Measurements from ENCODE around the gene LRP2BP. TPM values are rescaled to one million over a fixed set of nuclear protein-coding genes. Genes with fewer than 3 reads are reported as not detected.

The LRP2BP gene
- total RNA-seq, 1 experiment from 2014 or later: 0.33 TPM

DNA sequence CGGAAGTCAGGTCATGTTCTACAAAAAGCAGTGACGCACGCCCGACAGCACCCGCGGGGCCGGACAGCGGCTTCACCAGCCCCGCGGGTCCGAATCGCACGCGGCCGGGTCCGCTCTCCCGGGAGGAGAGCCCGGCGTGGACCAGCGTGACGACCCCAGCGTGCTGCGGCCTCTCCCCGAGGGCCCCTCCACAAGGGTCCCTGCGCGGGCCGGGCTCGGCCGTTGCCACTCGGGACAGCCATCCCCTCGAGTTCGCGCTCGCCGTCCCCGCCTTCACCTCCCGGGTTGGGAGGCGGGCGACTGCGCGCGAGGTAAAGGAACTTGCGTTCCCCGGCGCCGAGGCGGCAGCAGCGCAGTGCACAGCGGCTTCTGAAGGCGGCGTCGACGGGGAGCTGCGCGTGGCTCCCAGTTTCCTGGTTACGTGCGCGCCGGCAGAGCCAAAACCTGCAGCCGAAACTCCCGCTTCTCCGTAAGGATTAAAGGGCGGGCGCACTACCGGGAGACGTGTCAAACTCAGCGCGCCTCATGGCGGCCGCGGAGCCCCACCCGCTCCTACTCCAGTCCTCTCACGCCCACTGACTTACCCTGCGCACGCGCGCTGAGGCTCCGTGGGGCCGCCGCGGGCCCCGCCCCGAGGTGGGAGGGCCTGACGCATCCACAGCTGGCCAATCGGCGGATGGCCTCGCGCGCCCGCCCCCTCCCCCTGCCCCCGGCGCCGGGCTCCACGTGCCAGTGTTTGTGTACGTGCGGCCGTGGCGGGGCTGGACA, 416 bp upstream of the LRP2BP start (continued):
- TF ChIP-seq, protein P1, sequence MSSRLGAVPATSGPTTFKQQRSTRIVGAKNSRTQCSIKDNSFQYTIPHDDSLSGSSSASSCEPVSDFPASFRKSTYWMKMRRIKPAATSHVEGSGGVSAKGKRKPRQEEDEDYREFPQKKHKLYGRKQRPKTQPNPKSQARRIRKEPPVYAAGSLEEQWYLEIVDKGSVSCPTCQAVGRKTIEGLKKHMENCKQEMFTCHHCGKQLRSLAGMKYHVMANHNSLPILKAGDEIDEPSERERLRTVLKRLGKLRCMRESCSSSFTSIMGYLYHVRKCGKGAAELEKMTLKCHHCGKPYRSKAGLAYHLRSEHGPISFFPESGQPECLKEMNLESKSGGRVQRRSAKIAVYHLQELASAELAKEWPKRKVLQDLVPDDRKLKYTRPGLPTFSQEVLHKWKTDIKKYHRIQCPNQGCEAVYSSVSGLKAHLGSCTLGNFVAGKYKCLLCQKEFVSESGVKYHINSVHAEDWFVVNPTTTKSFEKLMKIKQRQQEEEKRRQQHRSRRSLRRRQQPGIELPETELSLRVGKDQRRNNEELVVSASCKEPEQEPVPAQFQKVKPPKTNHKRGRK (CRISPR knock-in tag; IDR thresholded peaks at IDR 0.05; ENCODE audit: borderline replicate concordance): no peak
- no peak for TF ChIP-seq ZNF396 (CRISPR knock-in tag; IDR thresholded peaks at IDR 0.05; ENCODE audit: borderline replicate concordance)
- TF ChIP-seq ZNF423 (CRISPR knock-in tag; IDR thresholded peaks at IDR 0.05): no peak
- TF ChIP-seq NFE2L1 (CRISPR knock-in tag; IDR thresholded peaks at IDR 0.05): peak; percentile 85; the same call in 1 of the 2 replicates
- TF ChIP-seq, protein P2, sequence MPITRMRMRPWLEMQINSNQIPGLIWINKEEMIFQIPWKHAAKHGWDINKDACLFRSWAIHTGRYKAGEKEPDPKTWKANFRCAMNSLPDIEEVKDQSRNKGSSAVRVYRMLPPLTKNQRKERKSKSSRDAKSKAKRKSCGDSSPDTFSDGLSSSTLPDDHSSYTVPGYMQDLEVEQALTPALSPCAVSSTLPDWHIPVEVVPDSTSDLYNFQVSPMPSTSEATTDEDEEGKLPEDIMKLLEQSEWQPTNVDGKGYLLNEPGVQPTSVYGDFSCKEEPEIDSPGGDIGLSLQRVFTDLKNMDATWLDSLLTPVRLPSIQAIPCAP (CRISPR knock-in tag; IDR thresholded peaks at IDR 0.05): no peak
- peak; percentile 71; the same call in 1 of the 2 replicates for TF ChIP-seq TEAD1 (CRISPR knock-in tag; IDR thresholded peaks at IDR 0.05)
- peak; percentile 85 for TF ChIP-seq CREM (CRISPR knock-in tag; IDR thresholded peaks at IDR 0.05)
- TF ChIP-seq CBFB (CRISPR knock-in tag; IDR thresholded peaks at IDR 0.05; ENCODE audit: low read depth): no peak; the same call in 1 of the 2 replicates
- no peak for TF ChIP-seq KAT7 (CRISPR knock-in tag; IDR thresholded peaks at IDR 0.05; ENCODE audit: borderline replicate concordance)
- TF ChIP-seq HMGXB4 (CRISPR knock-in tag; IDR thresholded peaks at IDR 0.05): peak; percentile 90
- TF ChIP-seq IRF2 (CRISPR knock-in tag; IDR thresholded peaks at IDR 0.05; ENCODE audit: borderline replicate concordance, low read depth): no peak
- no peak for TF ChIP-seq SMAD4 (CRISPR knock-in tag; IDR thresholded peaks at IDR 0.05)
- TF ChIP-seq NFYB (CRISPR knock-in tag; conservative IDR thresholded peaks at IDR 0.05; ENCODE audit: low read depth): no peak
- TF ChIP-seq ZNF232 (CRISPR knock-in tag; IDR thresholded peaks at IDR 0.05): peak; percentile 22; the same call in 1 of the 2 replicates
- no peak for TF ChIP-seq PRRX2 (CRISPR knock-in tag; IDR thresholded peaks at IDR 0.05)
- no peak for TF ChIP-seq CDX4 (CRISPR knock-in tag; IDR thresholded peaks at IDR 0.05; ENCODE audit: borderline replicate concordance)
- TF ChIP-seq, protein P3, sequence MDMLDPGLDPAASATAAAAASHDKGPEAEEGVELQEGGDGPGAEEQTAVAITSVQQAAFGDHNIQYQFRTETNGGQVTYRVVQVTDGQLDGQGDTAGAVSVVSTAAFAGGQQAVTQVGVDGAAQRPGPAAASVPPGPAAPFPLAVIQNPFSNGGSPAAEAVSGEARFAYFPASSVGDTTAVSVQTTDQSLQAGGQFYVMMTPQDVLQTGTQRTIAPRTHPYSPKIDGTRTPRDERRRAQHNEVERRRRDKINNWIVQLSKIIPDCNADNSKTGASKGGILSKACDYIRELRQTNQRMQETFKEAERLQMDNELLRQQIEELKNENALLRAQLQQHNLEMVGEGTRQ (CRISPR knock-in tag; IDR thresholded peaks at IDR 0.05): peak; percentile 61
- TF ChIP-seq, protein P4, sequence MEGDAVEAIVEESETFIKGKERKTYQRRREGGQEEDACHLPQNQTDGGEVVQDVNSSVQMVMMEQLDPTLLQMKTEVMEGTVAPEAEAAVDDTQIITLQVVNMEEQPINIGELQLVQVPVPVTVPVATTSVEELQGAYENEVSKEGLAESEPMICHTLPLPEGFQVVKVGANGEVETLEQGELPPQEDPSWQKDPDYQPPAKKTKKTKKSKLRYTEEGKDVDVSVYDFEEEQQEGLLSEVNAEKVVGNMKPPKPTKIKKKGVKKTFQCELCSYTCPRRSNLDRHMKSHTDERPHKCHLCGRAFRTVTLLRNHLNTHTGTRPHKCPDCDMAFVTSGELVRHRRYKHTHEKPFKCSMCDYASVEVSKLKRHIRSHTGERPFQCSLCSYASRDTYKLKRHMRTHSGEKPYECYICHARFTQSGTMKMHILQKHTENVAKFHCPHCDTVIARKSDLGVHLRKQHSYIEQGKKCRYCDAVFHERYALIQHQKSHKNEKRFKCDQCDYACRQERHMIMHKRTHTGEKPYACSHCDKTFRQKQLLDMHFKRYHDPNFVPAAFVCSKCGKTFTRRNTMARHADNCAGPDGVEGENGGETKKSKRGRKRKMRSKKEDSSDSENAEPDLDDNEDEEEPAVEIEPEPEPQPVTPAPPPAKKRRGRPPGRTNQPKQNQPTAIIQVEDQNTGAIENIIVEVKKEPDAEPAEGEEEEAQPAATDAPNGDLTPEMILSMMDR (IDR thresholded peaks at IDR 0.05): no peak
- no peak for TF ChIP-seq JAZF1 (CRISPR knock-in tag; IDR thresholded peaks at IDR 0.05)
- TF ChIP-seq ATF3 (CRISPR knock-in tag; conservative IDR thresholded peaks at IDR 0.05): no peak
- TF ChIP-seq MAX (CRISPR knock-in tag; IDR thresholded peaks at IDR 0.05): peak; percentile 98
- TF ChIP-seq ATF2 (CRISPR knock-in tag; IDR thresholded peaks at IDR 0.05; ENCODE audit: borderline replicate concordance, low read depth): no peak
- TF ChIP-seq TEAD4 (CRISPR knock-in tag; IDR thresholded peaks at IDR 0.05): 0 out of 2 replicates have a peak, but pooled peaks have one; percentile 8
- TF ChIP-seq ZNF671 (CRISPR knock-in tag; IDR thresholded peaks at IDR 0.05): no peak
- TF ChIP-seq ZNF121 (CRISPR knock-in tag; IDR thresholded peaks at IDR 0.05): no peak
- TF ChIP-seq MYBL2 (CRISPR knock-in tag; IDR thresholded peaks at IDR 0.05): peak; percentile 54; the same call in 1 of the 2 replicates
- 0 out of 2 replicates have a peak, but pooled peaks have one; percentile 59 for TF ChIP-seq TCF7 (CRISPR knock-in tag; IDR thresholded peaks at IDR 0.05; ENCODE audit: low read depth)
- peak; percentile 99 for TF ChIP-seq FOXK1 (CRISPR knock-in tag; IDR thresholded peaks at IDR 0.05)

Data from WTC11 (cell line).